ENCODE results near the gene LRCH3.

LRCH3 gene

DNA sequence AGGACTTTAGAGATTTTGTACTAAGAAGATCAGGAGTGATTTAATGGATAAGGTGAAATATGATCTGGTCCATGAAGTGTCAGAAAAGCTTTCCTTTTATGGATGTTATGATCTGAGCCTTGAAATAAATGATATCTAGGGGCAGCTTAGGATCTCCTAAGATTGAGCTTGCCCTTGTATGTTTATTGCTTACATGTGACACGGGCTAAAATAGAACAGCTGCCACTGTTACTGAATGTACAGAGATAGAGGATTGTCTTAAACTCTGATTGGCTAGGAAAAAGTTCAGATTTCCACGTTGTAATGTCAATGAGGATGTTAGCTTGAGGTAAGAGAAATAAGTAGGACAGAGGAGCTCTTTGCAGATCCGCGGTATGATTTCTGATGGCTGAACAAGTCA is 32.5 kb upstream of the LRCH3 start:
- no peak for DNase-seq (ENCODE audit: extremely low read depth, low read depth)
- TF ChIP-seq, protein P1, sequence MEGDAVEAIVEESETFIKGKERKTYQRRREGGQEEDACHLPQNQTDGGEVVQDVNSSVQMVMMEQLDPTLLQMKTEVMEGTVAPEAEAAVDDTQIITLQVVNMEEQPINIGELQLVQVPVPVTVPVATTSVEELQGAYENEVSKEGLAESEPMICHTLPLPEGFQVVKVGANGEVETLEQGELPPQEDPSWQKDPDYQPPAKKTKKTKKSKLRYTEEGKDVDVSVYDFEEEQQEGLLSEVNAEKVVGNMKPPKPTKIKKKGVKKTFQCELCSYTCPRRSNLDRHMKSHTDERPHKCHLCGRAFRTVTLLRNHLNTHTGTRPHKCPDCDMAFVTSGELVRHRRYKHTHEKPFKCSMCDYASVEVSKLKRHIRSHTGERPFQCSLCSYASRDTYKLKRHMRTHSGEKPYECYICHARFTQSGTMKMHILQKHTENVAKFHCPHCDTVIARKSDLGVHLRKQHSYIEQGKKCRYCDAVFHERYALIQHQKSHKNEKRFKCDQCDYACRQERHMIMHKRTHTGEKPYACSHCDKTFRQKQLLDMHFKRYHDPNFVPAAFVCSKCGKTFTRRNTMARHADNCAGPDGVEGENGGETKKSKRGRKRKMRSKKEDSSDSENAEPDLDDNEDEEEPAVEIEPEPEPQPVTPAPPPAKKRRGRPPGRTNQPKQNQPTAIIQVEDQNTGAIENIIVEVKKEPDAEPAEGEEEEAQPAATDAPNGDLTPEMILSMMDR (IDR thresholded peaks at IDR 0.05; ENCODE audit: low read depth, low read length) = no peak

DNA sequence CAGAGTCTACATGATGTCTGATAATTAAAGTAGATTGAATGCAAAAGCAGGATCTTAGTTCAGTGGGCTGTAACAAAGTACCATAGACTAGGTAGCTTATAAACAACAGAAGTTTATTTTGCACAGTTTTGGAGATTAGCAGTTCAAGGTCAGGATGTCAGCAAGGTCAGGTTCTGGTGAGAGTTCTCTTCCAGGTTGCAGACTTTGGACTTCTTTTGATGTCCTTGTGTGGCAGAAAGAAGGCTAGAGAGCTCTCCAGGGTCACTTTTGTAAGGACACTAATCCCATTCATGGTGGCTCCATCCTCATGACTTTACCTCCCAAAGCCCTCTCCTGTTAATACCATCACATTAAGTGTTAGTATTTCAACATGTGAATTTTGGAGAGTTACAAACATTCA is 29.3 kb upstream of the LRCH3 start:
- DNase-seq (ENCODE audit: extremely low read depth, low read depth) = no peak
- TF ChIP-seq, protein P1 (IDR thresholded peaks at IDR 0.05; ENCODE audit: low read depth, low read length) = no peak

DNA sequence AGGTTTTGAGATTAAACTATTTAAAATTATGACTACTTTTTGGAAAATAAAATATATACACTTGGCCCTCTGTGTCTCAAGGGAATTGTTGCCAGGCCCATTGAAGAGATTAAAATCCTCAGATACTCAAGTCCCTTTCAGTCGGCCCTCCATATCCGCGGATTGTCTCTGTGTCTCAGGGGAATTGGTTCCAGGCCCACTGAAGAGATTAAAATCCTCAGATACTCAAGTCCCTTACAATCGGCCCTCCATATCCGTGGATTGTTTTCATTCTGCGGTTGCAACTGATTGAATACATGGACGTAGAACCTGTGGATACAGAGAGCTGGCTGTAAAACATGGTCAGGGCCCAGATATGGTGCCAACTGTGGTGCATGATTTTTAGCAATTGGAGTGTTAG is 15.7 kb upstream of the LRCH3 start:
- TF ChIP-seq, protein P1 (IDR thresholded peaks at IDR 0.05; ENCODE audit: low read depth, low read length) = no peak
- no peak for DNase-seq (ENCODE audit: extremely low read depth, low read depth)

- TF ChIP-seq, protein P1 (IDR thresholded peaks at IDR 0.05; ENCODE audit: low read depth, low read length) = no peak
These were observed 8.8 kb upstream of the LRCH3 start for GRCh38 chr3:197782230-197782629.

DNA sequence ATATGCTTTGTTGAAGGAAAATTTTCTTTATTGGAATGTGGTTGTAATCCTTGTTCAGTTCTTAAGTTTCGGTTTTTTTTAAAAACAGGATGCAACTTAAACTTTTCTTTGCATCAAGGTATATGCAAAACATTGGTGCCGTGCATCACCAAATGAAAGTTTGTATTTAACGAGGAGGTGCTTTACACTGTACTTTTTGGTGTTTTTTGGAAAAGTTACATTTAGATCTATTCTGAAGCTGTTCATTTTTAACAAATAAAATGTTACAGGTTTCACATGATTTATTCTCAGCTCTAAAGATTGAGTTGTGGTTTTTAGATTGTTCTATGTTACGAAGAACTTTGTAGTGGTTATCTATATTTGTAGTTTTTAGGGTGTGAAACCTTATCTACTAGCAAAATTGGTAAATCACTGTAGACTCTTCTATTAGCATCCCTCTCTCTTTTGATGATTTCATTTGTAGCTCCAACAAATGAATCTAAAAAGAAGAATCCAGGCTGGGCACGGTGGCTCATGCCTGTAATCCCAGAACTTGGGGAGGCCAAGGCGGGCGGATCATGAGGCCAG is 7.0 kb upstream of the LRCH3 start:
- TF ChIP-seq, protein P1 (IDR thresholded peaks at IDR 0.05; ENCODE audit: low read depth, low read length) = no peak
- DNase-seq (ENCODE audit: extremely low read depth, low read depth) = no peak

More at GRCh38 chr3:197782230-197782629, 8.8 kb upstream of the LRCH3 start:
- no peak for DNase-seq (ENCODE audit: extremely low read depth, low read depth)

DNA sequence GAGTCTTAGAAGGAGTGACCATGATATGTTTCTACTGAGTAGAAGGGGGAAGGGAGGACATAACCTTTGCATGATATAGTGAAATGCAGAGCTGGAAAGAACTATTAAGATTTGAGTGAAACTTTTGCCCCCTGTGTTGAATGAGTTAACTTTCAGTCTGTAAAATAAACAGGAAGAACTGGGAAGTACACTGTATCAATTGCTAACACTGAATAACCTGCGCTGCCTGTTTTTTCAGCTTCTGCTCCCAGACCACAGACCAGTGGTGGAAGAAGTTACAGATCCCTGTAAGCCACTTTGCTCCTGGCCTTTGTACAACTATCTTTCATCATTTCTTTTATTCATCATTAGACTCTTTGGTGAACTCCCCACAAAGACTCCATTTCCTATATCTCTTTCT is 3.6 kb upstream of the LRCH3 start:
- DNase-seq (ENCODE audit: extremely low read depth, low read depth) = no peak
- TF ChIP-seq, protein P1 (IDR thresholded peaks at IDR 0.05; ENCODE audit: low read depth, low read length) = no peak

- no peak for DNase-seq (ENCODE audit: extremely low read depth, low read depth)
These were observed 1.7 kb upstream of the LRCH3 start for GRCh38 chr3:197789309-197789708.

More at GRCh38 chr3:197789309-197789708, 1.7 kb upstream of the LRCH3 start:
- TF ChIP-seq, protein P1 (IDR thresholded peaks at IDR 0.05; ENCODE audit: low read depth, low read length) = no peak

All from AG09319 (cell line).